PC-9 (cell line): ENCODE measurements around the gene AP3S2. TPM values are rescaled to one million over a fixed set of nuclear protein-coding genes. Genes with fewer than 3 reads are reported as not detected.

ENCODE experiments used
- BruUV-seq: library from RNA; stranded (reverse); fragments of 400-500 nt; replicated peaks from 2 replicates; lab custom pipeline; 2021; lab: Mats Ljungman, UMichigan
- CTCF ChIA-PET: fragments of 300-600 bp; sonication (Branson Sonifier 250); formaldehyde crosslinking; loops from one replicate; lab custom pipeline; 2022; ENCODE audit warnings: antibody characterized with exemption; lab: Charles Lee
- POLR2A ChIA-PET: fragments of 300-600 bp; sonication (Branson Sonifier 250); formaldehyde crosslinking; loops from one replicate; lab custom pipeline; 2022; ENCODE audit warnings: antibody characterized with exemption; ENCODE audit not compliant: unreplicated experiment; lab: Charles Lee
- DNase-seq, 2 experiments: peaks; one replicate each; pipeline versions ENCODE4 v3.0.0 to v3.0.0-alpha.2; 2015 to 2022; ENCODE audit warnings: mixed read lengths in 1 of 2
- H2AFZ ChIP-seq: fragments of 200-600 bp; sonication (generic); 2 replicates; pipeline ENCODE4 v1.8.1; 2017; ENCODE audit warnings: antibody characterized with exemption
- H3F3A ChIP-seq: fragments of 200-600 bp; sonication (generic); 2 replicates; pipeline ENCODE4 v1.8.1; 2017; ENCODE audit warnings: antibody characterized with exemption, mild to moderate bottlenecking, low read depth; ENCODE audit not compliant: insufficient read depth
- H3K27ac ChIP-seq: fragments of 200-600 bp; sonication (generic); 2 replicates; pipeline ENCODE4 v1.6.1; 2016; ENCODE audit warnings: mixed run types
- H3K27me3 ChIP-seq: fragments of 200-600 bp; sonication (generic); 2 replicates; pipeline ENCODE4 v1.6.1; 2016; ENCODE audit warnings: low read depth, mixed run types; ENCODE audit not compliant: insufficient read depth
- H3K36me3 ChIP-seq: fragments of 200-600 bp; sonication (generic); 2 replicates; pipeline ENCODE4 v1.6.1; 2016; ENCODE audit warnings: low read depth, mixed run types
- H3K4me1 ChIP-seq: fragments of 200-600 bp; sonication (generic); replicated peaks from 2 replicates; pipeline ENCODE4 v1.6.1; 2016; ENCODE audit warnings: mixed run types; ENCODE audit not compliant: insufficient read depth
- H3K4me2 ChIP-seq: fragments of 200-600 bp; sonication (generic); 2 replicates; pipeline ENCODE4 v1.6.1; 2017; ENCODE audit warnings: mixed run types
- H3K4me3 ChIP-seq: fragments of 200-600 bp; sonication (generic); 2 replicates; pipeline ENCODE4 v1.6.1; 2016; ENCODE audit warnings: mixed run types
- H3K79me2 ChIP-seq: fragments of 200-600 bp; sonication (generic); 2 replicates; pipeline ENCODE4 v1.6.1; 2017; ENCODE audit warnings: low read depth, mixed run types
- H3K9me2 ChIP-seq: fragments of 200-600 bp; sonication (generic); 2 replicates; pipeline ENCODE4 v1.8.1; 2017; ENCODE audit warnings: mild to moderate bottlenecking; ENCODE audit not compliant: insufficient read depth
- H3K9me3 ChIP-seq: fragments of 200-600 bp; sonication (generic); 2 replicates; pipeline ENCODE4 v1.8.1; 2016; ENCODE audit warnings: low read depth; ENCODE audit not compliant: insufficient read depth
- H4K20me1 ChIP-seq: fragments of 200-600 bp; sonication (generic); 2 replicates; pipeline ENCODE4 v1.8.1; 2017; ENCODE audit not compliant: insufficient read depth
- EZH2 ChIP-seq: fragments of 200-600 bp; sonication (generic); IDR thresholded peaks from 2 replicates; pipeline ENCODE4 v1.8.0; 2017; ENCODE audit warnings: antibody characterized with exemption, low read depth
- intact Hi-C: fragments of 100-400 bp; cut with micrococcal nuclease; formaldehyde crosslinking; loops from one replicate; pipeline ENCODE4 v1.10.0; 2022; ENCODE audit not compliant: unreplicated experiment
- total RNA-seq: library from RNA; stranded (reverse); gene quantifications from 2 replicates; pipeline ENCODE4 v1.2.3, GENCODE V29; 2021
- TF ChIP-seq, protein P1 (sequence below): fragments of 200-600 bp; sonication (generic); conservative IDR thresholded peaks from 2 replicates; pipeline ENCODE4 v1.6.1; 2017; ENCODE audit warnings: mixed run types, antibody characterized with exemption, mild to moderate bottlenecking, moderate library complexity

AP3S2 gene
- total RNA-seq, 1 experiment from 2014 or later: 57.6 TPM

DNA sequence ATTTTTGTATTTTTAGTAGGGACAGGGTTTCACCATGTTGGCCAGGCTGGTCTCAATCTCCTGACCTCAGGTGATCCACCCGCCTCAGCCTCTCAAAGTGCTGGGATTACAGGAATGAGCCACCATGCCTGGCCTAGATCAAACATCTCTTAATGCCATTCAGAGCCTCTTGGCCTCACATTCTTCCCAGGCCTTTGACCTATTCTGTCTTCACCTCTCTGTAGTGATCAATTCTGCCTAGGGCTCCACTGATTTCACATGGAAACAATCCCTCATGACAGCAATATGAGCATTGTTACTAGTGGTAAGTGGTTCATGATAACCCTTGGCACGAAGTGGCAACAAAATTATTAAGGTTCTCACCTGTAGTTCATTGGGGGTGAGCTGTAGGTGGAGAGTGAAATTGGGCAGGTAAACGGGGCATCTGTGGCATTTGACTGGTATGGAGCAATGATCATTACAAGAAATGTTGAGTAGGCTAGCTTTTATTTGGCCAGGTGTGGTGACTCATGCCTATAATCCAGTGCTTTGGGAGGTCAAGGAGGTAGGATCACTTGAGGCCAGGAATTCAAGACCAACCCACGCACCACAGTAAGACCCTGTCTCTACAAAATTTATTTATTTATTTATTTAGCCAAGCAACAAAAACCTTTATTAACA lies 23.8 kb upstream of the AP3S2 start:
- peak; percentile 44 to 97 for DNase-seq
- Histone ChIP-seq H3K27me3 (no peaks in the 10 kb centered on the region), H3K4me3 (no peak overlapping the region), H4K20me1 (no peaks in the 10 kb centered on the region), H3F3A (peaks cover 34% of the 10 kb centered on the region), H3K4me2 (peak overlapping the region; percentile 42), H3K4me1 (peaks cover 62% of the 10 kb centered on the region), H2AFZ (no peak overlapping the region), H3K36me3 (no peaks in the 10 kb centered on the region), H3K9me3 (no peaks in the 10 kb centered on the region), H3K79me2 (no peaks in the 10 kb centered on the region), H3K9me2 (no peaks in the 10 kb centered on the region), H3K27ac (peak overlapping the region; percentile 73)
- ChIA-PET CTCF (no interaction called here), POLR2A (interaction anchor here (0.6 to 0.7 kb wide), 3 partner anchors 255 to 1014 kb away, joined by 4 to 12 read pairs (median 4); no protein-coding TSS in a partner anchor)
- intact Hi-C loops: no loop called here
- TF ChIP-seq, protein P1, sequence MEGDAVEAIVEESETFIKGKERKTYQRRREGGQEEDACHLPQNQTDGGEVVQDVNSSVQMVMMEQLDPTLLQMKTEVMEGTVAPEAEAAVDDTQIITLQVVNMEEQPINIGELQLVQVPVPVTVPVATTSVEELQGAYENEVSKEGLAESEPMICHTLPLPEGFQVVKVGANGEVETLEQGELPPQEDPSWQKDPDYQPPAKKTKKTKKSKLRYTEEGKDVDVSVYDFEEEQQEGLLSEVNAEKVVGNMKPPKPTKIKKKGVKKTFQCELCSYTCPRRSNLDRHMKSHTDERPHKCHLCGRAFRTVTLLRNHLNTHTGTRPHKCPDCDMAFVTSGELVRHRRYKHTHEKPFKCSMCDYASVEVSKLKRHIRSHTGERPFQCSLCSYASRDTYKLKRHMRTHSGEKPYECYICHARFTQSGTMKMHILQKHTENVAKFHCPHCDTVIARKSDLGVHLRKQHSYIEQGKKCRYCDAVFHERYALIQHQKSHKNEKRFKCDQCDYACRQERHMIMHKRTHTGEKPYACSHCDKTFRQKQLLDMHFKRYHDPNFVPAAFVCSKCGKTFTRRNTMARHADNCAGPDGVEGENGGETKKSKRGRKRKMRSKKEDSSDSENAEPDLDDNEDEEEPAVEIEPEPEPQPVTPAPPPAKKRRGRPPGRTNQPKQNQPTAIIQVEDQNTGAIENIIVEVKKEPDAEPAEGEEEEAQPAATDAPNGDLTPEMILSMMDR: no peak
- no peak for TF ChIP-seq EZH2
- no TSS peak for BruUV-seq

DNA sequence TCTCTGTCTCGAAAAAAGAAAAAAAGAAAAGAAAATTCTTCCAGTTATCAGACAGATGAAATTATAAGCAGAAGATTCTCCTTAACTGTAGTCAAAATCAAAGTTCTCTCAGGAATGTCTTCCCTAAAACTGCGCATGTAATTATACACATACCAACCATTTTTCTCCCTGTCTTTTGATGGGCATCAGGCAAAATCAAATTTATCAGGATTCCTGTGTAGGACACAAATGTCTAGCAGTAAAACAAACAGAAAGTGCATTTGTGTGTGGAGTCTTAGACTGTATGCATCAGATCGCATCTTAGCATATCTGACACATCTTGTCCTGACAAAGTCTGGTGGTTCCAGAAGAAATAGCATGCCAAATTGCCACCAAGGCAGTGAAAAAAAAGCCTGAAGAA lies 22.9 kb upstream of the AP3S2 start:
- no peaks in the 10 kb centered on the region for H3K9me3 ChIP-seq
- H3K27ac ChIP-seq: peak overlapping the region; percentile 73
- no peak for TF ChIP-seq EZH2
- TF ChIP-seq, protein P1: no peak
- POLR2A ChIA-PET: no interaction called here
- peaks cover 7% of the 10 kb centered on the region for H3K79me2 ChIP-seq
- no peaks in the 10 kb centered on the region for H4K20me1 ChIP-seq
- CTCF ChIA-PET: interaction anchor here (0.6 to 0.9 kb wide), 2 partner anchors 20 to 650 kb away, joined by 3 to 6 read pairs; no protein-coding TSS in a partner anchor
- H3K36me3 ChIP-seq: no peaks in the 10 kb centered on the region
- peak overlapping the region; percentile 42 for H3K4me2 ChIP-seq
- no peak overlapping the region for H2AFZ ChIP-seq
- no peaks in the 10 kb centered on the region for H3K9me2 ChIP-seq
- no peak for DNase-seq
- peaks cover 34% of the 10 kb centered on the region for H3F3A ChIP-seq
- no peak overlapping the region for H3K4me3 ChIP-seq
- BruUV-seq: no TSS peak
- no peaks in the 10 kb centered on the region for H3K27me3 ChIP-seq
- peaks cover 66% of the 10 kb centered on the region for H3K4me1 ChIP-seq
- intact Hi-C loops: no loop called here

DNA sequence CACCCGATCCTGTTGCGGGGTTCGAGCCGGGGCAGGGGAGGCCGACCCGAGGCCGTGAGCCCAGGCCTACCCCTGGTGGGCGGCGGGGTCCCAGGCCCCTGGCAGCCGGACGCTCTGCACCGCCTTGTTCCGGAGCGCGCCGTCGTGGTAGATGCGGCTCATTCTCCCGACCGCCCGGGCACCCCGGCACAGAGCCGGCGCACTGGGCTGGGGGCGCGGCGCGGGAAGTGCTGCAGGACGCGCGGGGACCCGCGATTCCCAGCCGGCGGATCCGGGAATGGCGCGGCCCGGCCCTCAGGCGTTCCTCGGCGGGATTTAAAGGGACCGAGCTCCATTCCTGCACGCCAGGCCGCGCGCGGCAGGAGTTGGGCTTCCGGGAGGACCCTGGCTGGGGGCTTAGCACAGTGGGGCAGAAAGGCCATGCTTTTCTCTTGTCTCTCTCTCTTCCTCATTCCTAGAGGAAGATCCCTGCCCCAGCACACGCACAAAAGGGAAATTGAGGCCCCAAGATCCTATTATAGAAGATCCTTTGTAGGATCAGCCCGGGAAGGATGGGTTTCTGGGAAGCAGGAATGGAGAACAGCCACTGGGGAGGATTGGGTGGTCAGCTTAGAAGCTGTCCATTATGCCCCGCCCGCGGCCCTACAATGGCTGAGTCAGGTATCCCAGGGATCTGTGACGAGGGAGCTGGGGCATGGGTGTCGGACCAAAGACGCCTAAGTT lies 19.0 kb upstream of the AP3S2 start, which contains the start of gene ARPIN:
TSS of gene ARPIN (minus strand) at position 279 of the 723 bp plus-strand sequence. CDS start at position 162, 117 bp downstream.
- Histone ChIP-seq H2AFZ (peak within 1 kb of the TSS; percentile 72), H4K20me1 (no peaks in the 10 kb centered on the region), H3K4me1 (peaks cover 60% of the 10 kb centered on the region), H3F3A (peaks cover 30% of the 10 kb centered on the region), H3K27ac (peak within 1 kb of the TSS; percentile 59), H3K27me3 (no peaks in the 10 kb centered on the region), H3K4me3 (peak within 1 kb of the TSS; percentile 96), H3K4me2 (peak within 1 kb of the TSS; percentile 81), H3K36me3 (no peaks in the 10 kb centered on the region), H3K79me2 (peaks cover 14% of the 10 kb centered on the region), H3K9me3 (no peaks in the 10 kb centered on the region), H3K9me2 (no peaks in the 10 kb centered on the region)
- ChIA-PET CTCF (interaction anchor here (0.9 kb wide), 1 partner anchor 18 kb away, joined by 3 read pairs; no protein-coding TSS in a partner anchor), POLR2A (interaction anchor here (0.6 to 1.1 kb wide), 5 partner anchors 25 to 134 kb away, joined by 3 to 10 read pairs (median 5); no protein-coding TSS in a partner anchor)
- TF ChIP-seq EZH2: no peak
- TF ChIP-seq, protein P1: no peak
- peak in 1 of 2 experiments; percentile 49 for DNase-seq
- intact Hi-C loops: loop anchor here (2.0 to 5.0 kb wide), 2 partner anchors 14 to 84 kb away; no protein-coding TSS in a partner anchor
- BruUV-seq: no TSS peak
